Ovary (tissue), 3 donors: ENCODE results near the gene CWC27.

Source experiments
- POLR2A ChIP-seq: fragments of 450-650 bp; IDR thresholded peaks from one replicate; pipeline ENCODE4 v1.6.1; 2017; ENCODE audit warnings: antibody characterized with exemption, mild to moderate bottlenecking, moderate library complexity
- TF ChIP-seq, protein P1 (sequence below), 3 donors: fragments of 450-650 bp in 2 of 3; fragments of 200-600 bp in 1 of 3; IDR thresholded peaks; one replicate each; pipeline versions ENCODE4 v1.5.1 to v1.8.0; 2016 to 2022; ENCODE audit warnings: antibody characterized with exemption in 3 of 3, mild to moderate bottlenecking in 1 of 3
- donor health status: DM: no; HTN: no; CAD: no.

DNA sequence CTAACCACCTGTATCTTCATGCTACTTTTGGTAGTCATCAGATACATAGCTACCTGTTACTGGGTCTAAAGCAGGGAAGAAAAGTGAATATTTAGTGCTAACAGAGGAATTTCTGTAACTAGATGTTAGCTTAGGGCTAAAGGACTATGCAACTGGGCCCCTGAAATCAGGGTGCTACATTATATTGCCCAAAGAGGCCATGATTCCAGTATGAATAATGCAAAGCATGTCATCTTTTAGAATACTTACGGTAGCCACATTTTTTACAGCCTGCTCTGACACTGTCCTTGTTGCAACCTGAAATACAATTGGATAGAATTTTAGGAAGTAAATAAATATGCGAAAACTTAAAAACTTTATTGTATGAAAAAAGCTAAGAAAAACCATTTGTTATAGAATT lies 14.7 kb upstream of the CWC27 start:
- TF ChIP-seq, protein P1, sequence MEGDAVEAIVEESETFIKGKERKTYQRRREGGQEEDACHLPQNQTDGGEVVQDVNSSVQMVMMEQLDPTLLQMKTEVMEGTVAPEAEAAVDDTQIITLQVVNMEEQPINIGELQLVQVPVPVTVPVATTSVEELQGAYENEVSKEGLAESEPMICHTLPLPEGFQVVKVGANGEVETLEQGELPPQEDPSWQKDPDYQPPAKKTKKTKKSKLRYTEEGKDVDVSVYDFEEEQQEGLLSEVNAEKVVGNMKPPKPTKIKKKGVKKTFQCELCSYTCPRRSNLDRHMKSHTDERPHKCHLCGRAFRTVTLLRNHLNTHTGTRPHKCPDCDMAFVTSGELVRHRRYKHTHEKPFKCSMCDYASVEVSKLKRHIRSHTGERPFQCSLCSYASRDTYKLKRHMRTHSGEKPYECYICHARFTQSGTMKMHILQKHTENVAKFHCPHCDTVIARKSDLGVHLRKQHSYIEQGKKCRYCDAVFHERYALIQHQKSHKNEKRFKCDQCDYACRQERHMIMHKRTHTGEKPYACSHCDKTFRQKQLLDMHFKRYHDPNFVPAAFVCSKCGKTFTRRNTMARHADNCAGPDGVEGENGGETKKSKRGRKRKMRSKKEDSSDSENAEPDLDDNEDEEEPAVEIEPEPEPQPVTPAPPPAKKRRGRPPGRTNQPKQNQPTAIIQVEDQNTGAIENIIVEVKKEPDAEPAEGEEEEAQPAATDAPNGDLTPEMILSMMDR (IDR thresholded peaks at IDR 0.05), result no peak
- TF ChIP-seq POLR2A, result no peak
